ENCODE results near the gene ROPN1.

Gene ROPN1

DNA sequence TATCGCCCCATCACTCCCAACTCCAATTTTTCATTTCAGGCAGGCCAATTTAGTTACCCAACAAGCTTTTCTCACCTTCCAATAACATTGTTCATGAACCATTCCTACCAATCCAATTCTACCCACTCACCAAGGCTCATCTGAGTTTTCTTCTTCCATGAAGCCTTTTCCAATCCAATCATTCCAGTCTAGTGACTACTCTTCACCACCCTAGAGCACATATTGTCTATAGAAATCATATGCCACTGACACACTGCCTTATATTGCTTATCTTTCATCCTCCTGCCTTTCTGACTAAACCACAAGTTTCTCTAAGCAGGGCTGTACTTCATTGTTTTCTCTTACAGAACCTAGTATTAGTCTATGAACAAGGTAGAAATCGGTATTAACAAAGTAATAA, 42.3 kb downstream of the ROPN1 start:
- no peak for DNase-seq (ENCODE audit: extremely low spot score)
- ChIA-PET POLR2A (no interaction called here), CTCF (no interaction called here)
- TF ChIP-seq SUZ12 (IDR thresholded peaks at IDR 0.05) (no peak), FOXM1 (IDR thresholded peaks at IDR 0.05; ENCODE audit: borderline replicate concordance) (no peak), LEF1 (IDR thresholded peaks at IDR 0.05; ENCODE audit: borderline replicate concordance) (no peak), HDGF (IDR thresholded peaks at IDR 0.05; ENCODE audit: borderline replicate concordance) (no peak), SP1 (IDR thresholded peaks at IDR 0.05) (no peak), ELF4 (IDR thresholded peaks at IDR 0.05) (no peak), TARDBP (IDR thresholded peaks at IDR 0.05) (no peak), L3MBTL2 (conservative IDR thresholded peaks at IDR 0.05) (no peak), FOXK2 (IDR thresholded peaks at IDR 0.05) (no peak), CTBP1 (IDR thresholded peaks at IDR 0.05; ENCODE audit: borderline replicate concordance) (no peak), ZNF384 (IDR thresholded peaks at IDR 0.05) (no peak), NFRKB (IDR thresholded peaks at IDR 0.05) (no peak), BHLHE40 (IDR thresholded peaks at IDR 0.05; ENCODE audit: borderline replicate concordance) (no peak), FOXA1 (IDR thresholded peaks at IDR 0.05) (no peak), ARNT (IDR thresholded peaks at IDR 0.05) (no peak)
- TF ChIP-seq, protein P1, sequence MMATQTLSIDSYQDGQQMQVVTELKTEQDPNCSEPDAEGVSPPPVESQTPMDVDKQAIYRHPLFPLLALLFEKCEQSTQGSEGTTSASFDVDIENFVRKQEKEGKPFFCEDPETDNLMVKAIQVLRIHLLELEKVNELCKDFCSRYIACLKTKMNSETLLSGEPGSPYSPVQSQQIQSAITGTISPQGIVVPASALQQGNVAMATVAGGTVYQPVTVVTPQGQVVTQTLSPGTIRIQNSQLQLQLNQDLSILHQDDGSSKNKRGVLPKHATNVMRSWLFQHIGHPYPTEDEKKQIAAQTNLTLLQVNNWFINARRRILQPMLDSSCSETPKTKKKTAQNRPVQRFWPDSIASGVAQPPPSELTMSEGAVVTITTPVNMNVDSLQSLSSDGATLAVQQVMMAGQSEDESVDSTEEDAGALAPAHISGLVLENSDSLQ (IDR thresholded peaks at IDR 0.05): no peak

DNA sequence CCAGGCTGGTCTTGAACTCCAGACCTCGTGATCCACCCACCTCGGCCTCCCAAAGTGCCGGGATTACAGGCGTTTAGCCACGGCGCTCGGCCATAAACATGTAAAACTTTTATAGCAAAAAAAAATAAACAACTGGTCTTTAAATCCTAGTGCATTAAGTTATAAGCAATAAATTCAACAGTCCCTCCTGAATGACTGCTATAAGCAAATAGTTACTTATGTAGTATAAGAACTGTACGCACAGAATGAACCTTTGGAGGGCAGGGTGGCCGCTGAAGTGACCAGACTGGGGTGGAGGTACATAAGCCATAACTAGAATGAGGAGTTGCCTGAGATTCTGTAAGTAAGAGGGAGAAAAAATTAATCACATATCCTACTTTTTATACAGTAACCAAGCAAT, 43.5 kb downstream of the ROPN1 start:
- CTCF ChIA-PET: no interaction called here

DNA sequence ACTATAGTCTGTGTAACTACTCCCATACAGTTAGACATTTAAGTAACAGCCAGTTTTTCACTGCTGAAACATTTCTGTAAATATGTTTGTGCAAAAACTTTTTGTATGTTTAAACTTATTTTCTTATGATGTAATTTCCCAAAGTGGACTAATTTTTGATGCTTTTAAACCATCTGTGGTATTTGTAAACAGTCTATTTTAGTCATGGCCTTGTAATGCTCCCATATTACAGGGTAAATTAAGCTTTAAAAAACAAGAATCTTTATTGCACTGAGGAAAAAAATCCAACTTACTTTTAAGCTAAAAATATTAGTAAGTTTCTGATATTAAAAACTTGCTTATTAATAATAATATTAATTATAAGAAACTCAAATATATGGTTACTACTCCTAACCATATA, 44.4 kb downstream of the ROPN1 start:
- no peak for DNase-seq (ENCODE audit: extremely low spot score)
- CTCF ChIA-PET: no interaction called here
- POLR2A ChIA-PET: no interaction called here
- TF ChIP-seq TARDBP (IDR thresholded peaks at IDR 0.05) (no peak), SP1 (IDR thresholded peaks at IDR 0.05) (no peak), ELF4 (IDR thresholded peaks at IDR 0.05) (no peak), ZNF384 (IDR thresholded peaks at IDR 0.05) (no peak), FOXA1 (IDR thresholded peaks at IDR 0.05) (no peak), CTBP1 (IDR thresholded peaks at IDR 0.05; ENCODE audit: borderline replicate concordance) (no peak), LEF1 (IDR thresholded peaks at IDR 0.05; ENCODE audit: borderline replicate concordance) (no peak), FOXM1 (IDR thresholded peaks at IDR 0.05; ENCODE audit: borderline replicate concordance) (no peak)
- TF ChIP-seq, protein P1 (IDR thresholded peaks at IDR 0.05): no peak

More for the DNA sequence above, 43.5 kb downstream of the ROPN1 start:
- no peak for DNase-seq (ENCODE audit: extremely low spot score)
- POLR2A ChIA-PET: no interaction called here
- no peak for TF ChIP-seq SUZ12 (IDR thresholded peaks at IDR 0.05)
- TF ChIP-seq, protein P1 (IDR thresholded peaks at IDR 0.05): peak; percentile 46

DNA sequence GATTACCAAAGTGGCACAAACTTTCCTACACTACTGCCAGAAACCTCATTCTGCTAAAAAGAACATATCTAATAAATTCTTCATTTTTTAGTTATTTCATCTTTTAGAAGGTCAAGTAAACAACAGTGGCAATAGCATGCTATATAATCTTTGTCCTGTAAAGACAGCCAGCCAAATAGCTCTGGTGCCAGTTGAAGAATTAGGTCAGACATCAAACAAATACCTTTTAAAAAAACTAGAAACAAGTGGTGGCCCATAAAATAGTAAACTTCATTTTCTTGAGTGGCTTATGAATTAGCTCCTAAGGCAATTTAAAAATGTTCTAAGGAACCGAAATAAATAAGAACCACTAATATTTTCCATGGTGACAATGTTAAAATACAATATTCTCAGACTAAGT, 50.4 kb downstream of the ROPN1 start:
- ChIA-PET POLR2A (interaction anchor here (1.6 kb wide), 1 partner anchor 20 kb away, joined by 6 read pairs; the partner anchor contains the start of gene CCDC14), CTCF (no interaction called here)
- no peak for DNase-seq (ENCODE audit: extremely low spot score)
- TF ChIP-seq FOXM1 (IDR thresholded peaks at IDR 0.05; ENCODE audit: borderline replicate concordance) (no peak), SUZ12 (IDR thresholded peaks at IDR 0.05) (no peak)

DNA sequence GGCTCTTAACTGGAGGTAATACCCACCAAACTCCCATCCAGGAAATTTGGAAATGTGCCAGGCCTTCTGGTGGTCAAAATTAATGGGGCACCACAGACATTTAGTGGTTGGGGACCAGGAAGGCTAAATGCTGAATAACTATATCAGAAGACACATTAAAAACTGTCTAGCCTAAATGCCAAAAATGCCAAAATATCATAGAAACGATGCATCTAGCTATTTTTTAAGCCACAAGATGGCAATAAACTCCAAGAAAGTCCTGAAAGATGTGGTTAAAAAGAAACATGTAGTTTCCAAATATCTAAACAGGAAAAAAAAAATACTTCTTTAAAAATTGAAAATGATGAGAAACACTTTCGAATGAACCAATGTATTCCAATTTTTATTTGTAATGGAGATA, 50.8 kb downstream of the ROPN1 start:
- DNase-seq (ENCODE audit: extremely low spot score): no peak
- TF ChIP-seq NFRKB (IDR thresholded peaks at IDR 0.05): no peak
- TF ChIP-seq, protein P1 (IDR thresholded peaks at IDR 0.05): no peak
- TF ChIP-seq ELF4 (IDR thresholded peaks at IDR 0.05): no peak
- CTCF ChIA-PET: no interaction called here
- POLR2A ChIA-PET: interaction anchor here (1.6 kb wide), 1 partner anchor 20 kb away, joined by 6 read pairs; the partner anchor contains the start of gene CCDC14

DNA sequence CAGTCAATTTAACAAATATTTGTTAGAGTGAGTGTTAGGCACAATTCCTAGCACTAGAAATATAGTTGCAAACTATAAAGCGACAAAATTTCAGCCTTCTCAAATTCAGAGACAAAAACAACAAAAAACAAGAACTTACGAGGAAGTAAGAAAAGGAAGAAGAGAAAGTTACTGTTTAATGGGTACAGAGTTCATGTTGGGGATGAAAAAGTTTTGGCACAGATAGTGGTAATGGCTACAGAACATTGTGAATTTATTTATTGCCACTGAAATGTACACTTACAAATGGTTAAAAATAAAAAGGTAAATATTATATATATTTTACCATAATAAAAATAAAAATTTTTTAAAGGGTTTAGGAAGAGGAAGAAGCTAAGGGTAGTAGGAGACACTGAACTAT, 52.2 kb downstream of the ROPN1 start:
- no peak for DNase-seq (ENCODE audit: extremely low spot score)
- CTCF ChIA-PET: no interaction called here
- TF ChIP-seq FOXM1 (IDR thresholded peaks at IDR 0.05; ENCODE audit: borderline replicate concordance): no peak
- TF ChIP-seq HDGF (IDR thresholded peaks at IDR 0.05; ENCODE audit: borderline replicate concordance): no peak
- no peak for TF ChIP-seq ELF4 (IDR thresholded peaks at IDR 0.05)
- TF ChIP-seq, protein P1 (IDR thresholded peaks at IDR 0.05): no peak
- TF ChIP-seq BHLHE40 (IDR thresholded peaks at IDR 0.05; ENCODE audit: borderline replicate concordance): no peak
- TF ChIP-seq FOXA1 (IDR thresholded peaks at IDR 0.05): no peak
- TF ChIP-seq FOXK2 (IDR thresholded peaks at IDR 0.05): no peak
- POLR2A ChIA-PET: no interaction called here

Data from HEK293T (cell line).